Small intestine (tissue), 4 donors: ENCODE results near the gene MLLT1. TPM values are rescaled to one million over a fixed set of nuclear protein-coding genes. Genes with fewer than 3 reads are reported as not detected.

Experiments
- polyA plus RNA-seq, 4 donors: library from polyadenylated mRNA; stranded (reverse) in 3 of 4; unstranded in 1 of 4; fragments of 200-250 nt in 3 of 4; fragments of 120-200 nt in 1 of 4; gene quantifications; one replicate each; pipeline versions ENCODE4 v1.2.1 to v1.2.3, GENCODE V29; 2013
- donor health status: healthy with polysubstance abuse.
- donor health status: Bipolar disorder and iron deficiency.
- donor health status: healthy.

MLLT1 gene
- polyA plus RNA-seq, 4 donors: 15.1 to 42.2 (median 21.9) TPM

Other genes with a start within 250 kb of the MLLT1 start
- gene RFX2, start 169.5 kb downstream of the MLLT1 start, polyA plus RNA-seq: 1 to 10 TPM; 1.1 to 9.1 (median 2.3) TPM
- under 1 TPM in 2 of 4 donors, not detected in 2; 0.27 to 0.83 TPM for gene ACSBG2, start 144.3 kb downstream of the MLLT1 start, polyA plus RNA-seq
- gene ACER1, start 53.6 kb upstream of the MLLT1 start, polyA plus RNA-seq: under 1 TPM in 1 of 4 donors, not detected in 3; 0.06 TPM
- 100 to 1,000 TPM in 3 of 4 donors, 10 to 100 TPM in 1; 48.6 to 129 (median 101) TPM for gene CLPP, start 81.6 kb upstream of the MLLT1 start, polyA plus RNA-seq
- gene ALKBH7, start 92.8 kb upstream of the MLLT1 start, polyA plus RNA-seq: 100 to 1,000 TPM in 3 of 4 donors, 10 to 100 TPM in 1; 98.8 to 238 (median 164) TPM
- gene PSPN, start 96.0 kb upstream of the MLLT1 start, polyA plus RNA-seq: 1 to 10 TPM; 1.1 to 2.6 (median 1.2) TPM
- gene GTF2F1, start 113.2 kb upstream of the MLLT1 start, polyA plus RNA-seq: 100 to 1,000 TPM in 1 of 4 donors, 10 to 100 TPM in 3; 63.2 to 101 (median 64.7) TPM
- 100 to 1,000 TPM in 2 of 4 donors, 10 to 100 TPM in 2; 80.7 to 257 (median 158) TPM for gene KHSRP, start 144.8 kb upstream of the MLLT1 start, polyA plus RNA-seq
- 1 to 10 TPM in 1 of 4 donors, under 1 TPM in 3; 0.34 to 2.7 (median 0.45) TPM for gene SLC25A41, start 153.8 kb upstream of the MLLT1 start, polyA plus RNA-seq
- 10 to 100 TPM; 24.1 to 87.0 (median 49.9) TPM for gene SLC25A23, start 179.8 kb upstream of the MLLT1 start, polyA plus RNA-seq
- 100 to 1,000 TPM in 2 of 4 donors, 10 to 100 TPM in 2; 54.8 to 120 (median 94.8) TPM for gene CRB3, start 184.3 kb upstream of the MLLT1 start, polyA plus RNA-seq
- gene DENND1C, start 201.8 kb upstream of the MLLT1 start, polyA plus RNA-seq: 10 to 100 TPM in 2 of 4 donors, 1 to 10 TPM in 2; 4.0 to 48.7 (median 9.6) TPM
- 1 to 10 TPM in 2 of 4 donors, under 1 TPM in 1, not detected in 1; 0.53 to 5.8 (median 1.1) TPM for gene TUBB4A, start 222.3 kb upstream of the MLLT1 start, polyA plus RNA-seq